Suprapubic skin (tissue), 3 donors: ENCODE measurements around the gene MYO5B.

ENCODE experiments used
- CTCF ChIP-seq, 2 donors: fragments of 200-600 bp in 1 of 2; fragments of 450-650 bp in 1 of 2; sonication (generic) in 1 of 2; IDR thresholded peaks; one replicate each; pipeline ENCODE4 v1.5.1; 2016 to 2019; ENCODE audit warnings: antibody characterized with exemption in 2 of 2, mild to moderate bottlenecking in 1 of 2, moderate library complexity in 1 of 2
- POLR2A ChIP-seq, 2 donors: fragments of 450-650 bp; IDR thresholded peaks; one replicate each; pipeline ENCODE4 v1.6.1; 2017; ENCODE audit warnings: antibody characterized with exemption in 2 of 2, mild to moderate bottlenecking in 2 of 2, moderate library complexity in 2 of 2

GRCh38 chr18:49865401-49865800 is 329.5 kb downstream of the MYO5B start:
- TF ChIP-seq CTCF (IDR thresholded peaks at IDR 0.05): no peak
- no peak for TF ChIP-seq POLR2A (IDR thresholded peaks at IDR 0.05)
